Limb (tissue), 2 donors: Measurements from ENCODE around the gene WIPF1.
"Not testable (repeated sequence)": the region's sequence is repeated elsewhere in the genome, so short reads cannot be mapped to it uniquely, and the experiment has no call there.

Experiments
- DNase-seq, 2 donors: peaks; one replicate each; pipeline ENCODE4 v3.0.0-alpha.2; 2016; ENCODE audit errors: extremely low spot score in 2 of 2

Gene WIPF1

GRCh38 chr2:174573621-174574081 lies 24.0 kb downstream of the WIPF1 start:
- DNase-seq = no peak

- no peak for DNase-seq
These were observed 25.0 kb downstream of the WIPF1 start for GRCh38 chr2:174572556-174572955.

- no peak for DNase-seq
These were observed 25.8 kb downstream of the WIPF1 start for GRCh38 chr2:174571669-174572323.

- DNase-seq = no peak
These were observed 27.2 kb downstream of the WIPF1 start for GRCh38 chr2:174570318-174570958.

GRCh38 chr2:174569678-174570077 lies 27.9 kb downstream of the WIPF1 start:
- DNase-seq = no peak

GRCh38 chr2:174568425-174568824 lies 29.2 kb downstream of the WIPF1 start:
- DNase-seq = no peak

- DNase-seq = no peak
These were observed 30.7 kb downstream of the WIPF1 start for GRCh38 chr2:174566871-174567270.

- no peak for DNase-seq
These were observed 33.9 kb downstream of the WIPF1 start for GRCh38 chr2:174563530-174564282.

GRCh38 chr2:174561972-174562370 lies 35.6 kb downstream of the WIPF1 start:
- peak in 1 of 2 donors; percentile 36 for DNase-seq

- DNase-seq = peak; percentile 79 to 88
These were observed 36.2 kb downstream of the WIPF1 start for GRCh38 chr2:174561283-174561971.

- no peak for DNase-seq
These were observed 36.9 kb downstream of the WIPF1 start for GRCh38 chr2:174560737-174561136.

- DNase-seq = no peak
These were observed 41.6 kb downstream of the WIPF1 start for GRCh38 chr2:174555998-174556397.

GRCh38 chr2:174554529-174555150 lies 43.0 kb downstream of the WIPF1 start:
- no peak for DNase-seq

- DNase-seq = no peak
These were observed 43.7 kb downstream of the WIPF1 start for GRCh38 chr2:174553811-174554493.

- no peak for DNase-seq
These were observed 44.7 kb downstream of the WIPF1 start for GRCh38 chr2:174552880-174553279.

- DNase-seq = no peak
These were observed 45.9 kb downstream of the WIPF1 start for GRCh38 chr2:174551697-174552096.

- not testable (repeated sequence) for DNase-seq
These were observed 49.0 kb downstream of the WIPF1 start for GRCh38 chr2:174548646-174549045.

GRCh38 chr2:174548021-174548420 lies 49.6 kb downstream of the WIPF1 start:
- not testable (repeated sequence) for DNase-seq

GRCh38 chr2:174546519-174547506 lies 50.8 kb downstream of the WIPF1 start:
- DNase-seq = no peak

- DNase-seq = no peak
These were observed 52.4 kb downstream of the WIPF1 start for GRCh38 chr2:174545240-174545639.
